Measurements from ENCODE around the gene SERPINA12. TPM values are rescaled to one million over a fixed set of nuclear protein-coding genes. Genes with fewer than 3 reads are reported as not detected.
A peak's percentile ranks its signal among the peaks of the same experiment; 100 is the strongest.

Gene SERPINA12
- polyA plus RNA-seq, 2 of the 4 experiments (the other 2 are of a cell fraction): not detected

DNA sequence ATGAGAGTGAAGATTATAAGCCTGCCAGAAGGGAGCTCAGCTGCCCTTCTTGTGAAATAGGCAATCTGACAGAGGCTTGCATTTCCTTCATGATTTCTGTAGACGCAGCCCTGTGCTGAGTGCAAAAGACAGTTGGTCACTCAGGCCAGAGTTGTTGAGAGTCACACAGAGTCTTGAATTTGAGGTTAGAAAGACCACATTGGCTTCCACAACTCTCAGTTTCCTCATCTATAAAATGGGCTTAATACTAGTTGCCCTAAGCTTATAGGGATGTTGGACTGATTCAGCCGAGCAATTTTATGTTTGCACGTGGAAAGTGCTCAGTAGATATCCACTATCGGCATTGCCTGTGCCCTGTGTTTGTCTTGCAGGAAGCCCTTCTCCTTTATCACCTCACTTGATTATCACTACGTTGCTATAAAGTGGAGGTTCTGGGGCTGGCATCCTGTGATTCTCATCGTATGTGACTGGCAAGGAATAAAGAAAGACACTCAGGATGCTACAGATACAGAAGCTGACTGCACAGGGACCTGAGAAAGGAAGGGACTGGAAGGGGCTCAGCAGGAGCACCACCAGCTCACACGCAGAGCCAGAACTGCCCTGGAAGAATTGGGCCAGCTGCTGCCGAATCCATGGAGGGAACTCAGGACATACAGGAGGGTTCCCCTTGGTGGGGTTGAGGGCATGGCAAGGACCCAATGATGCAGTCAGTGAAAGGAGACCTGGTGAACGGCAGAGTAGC lies 32.1 kb upstream of the SERPINA12 start:
- 75% methylated on average over 9 of the region's 9 CpGs for WGBS (ENCODE audit: missing lambda C conversion rate)
- ChIA-PET CTCF (interaction anchor here (0.7 to 4.2 kb wide), 5 partner anchors 8 to 283 kb away, joined by 3 to 24 read pairs (median 3); no protein-coding TSS in a partner anchor), POLR2A (no interaction called here)
- Histone ChIP-seq H3K27ac (no peak overlapping the region), H3K4me2 (no peak overlapping the region), H3K4me3 (no peak overlapping the region), H3K9me3 (peaks cover 3% of the 10 kb centered on the region; the same call in 1 of the 3 replicates), H3K4me1 (no peaks in the 10 kb centered on the region; the same call in 2 of the 3 replicates)
- FAIRE-seq (no peak), DNase-seq (ENCODE audit: low read depth in 1 of 2, low spot score in 1 of 2) (no peak), ATAC-seq (no peak)
- TF ChIP-seq NR3C1 (IDR thresholded peaks at IDR 0.05) (no peak), ZC3H11A (IDR thresholded peaks at IDR 0.05) (no peak), MAX (IDR thresholded peaks at IDR 0.05) (no peak), FOXS1 (CRISPR knock-in tag; IDR thresholded peaks at IDR 0.05) (no peak), CHD4 (IDR thresholded peaks at IDR 0.05; ENCODE audit: borderline replicate concordance) (no peak), GATA3 (IDR thresholded peaks at IDR 0.05; ENCODE audit: borderline replicate concordance) (no peak), HES2 (IDR thresholded peaks at IDR 0.05) (no peak), RCOR1 (IDR thresholded peaks at IDR 0.05; ENCODE audit: low read depth, low read length) (no peak)

GRCh38 chr14:94540031-94540794 lies 30.9 kb upstream of the SERPINA12 start:
- FAIRE-seq (no peak), ATAC-seq (peak in 1 of 2 experiments; percentile 52; a peak in 2 of 6 replicates), DNase-seq (ENCODE audit: low read depth in 1 of 2, low spot score in 1 of 2) (peak in 1 of 2 experiments; percentile 27)
- POLR2A ChIA-PET: interaction anchor here (1.1 kb wide), 1 partner anchor 9 kb away, joined by 3 read pairs; no protein-coding TSS in a partner anchor
- Histone ChIP-seq H3K9me3 (peaks cover 4% of the 10 kb centered on the region; the same call in 1 of the 3 replicates), H3K4me1 (no peaks in the 10 kb centered on the region; the same call in 2 of the 3 replicates), H3K4me2 (peak overlapping the region; percentile 10; the same call in 1 of the 3 replicates), H3K4me3 (no peak overlapping the region), H3K27ac (no peak overlapping the region)
- CTCF ChIA-PET: interaction anchor here (1.0 to 4.2 kb wide), 8 partner anchors 9 to 403 kb away, joined by 3 to 24 read pairs (median 4); no protein-coding TSS in a partner anchor
- TF ChIP-seq FOSB (CRISPR knock-in tag; IDR thresholded peaks at IDR 0.05) (no peak), RAD21 (conservative IDR thresholded peaks at IDR 0.05 in 1 of 2, IDR thresholded peaks at IDR 0.05 in 1 of 2) (0 out of 5 replicates have a peak, but pooled peaks of 1 of the 2 experiments have one; percentile 14)
- WGBS (ENCODE audit: missing lambda C conversion rate): 66% methylated on average over 13 of the region's 13 CpGs

DNA sequence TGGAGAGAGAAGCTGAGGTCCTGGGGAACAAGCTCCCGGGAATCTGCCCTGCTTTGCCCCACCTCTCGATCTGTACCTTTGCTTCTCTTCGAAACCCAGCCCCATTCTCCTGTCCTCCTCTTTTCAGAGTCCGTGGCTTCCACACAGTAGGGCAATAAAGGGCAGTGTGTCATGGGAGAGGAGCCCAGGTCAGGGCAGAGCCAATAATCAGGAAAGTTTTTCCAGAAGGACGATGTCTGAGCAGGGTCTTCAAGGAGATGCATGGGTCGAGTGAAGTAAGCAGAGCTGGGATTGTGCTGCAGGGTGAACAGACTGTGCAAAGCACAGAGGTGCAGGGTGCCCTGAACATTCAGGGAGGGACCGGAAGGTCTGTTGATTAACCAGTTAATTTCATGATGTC lies 29.9 kb upstream of the SERPINA12 start:
- ChIA-PET CTCF (interaction anchor here (0.9 to 4.2 kb wide), 7 partner anchors 10 to 402 kb away, joined by 3 to 24 read pairs (median 5); no protein-coding TSS in a partner anchor), POLR2A (no interaction called here)
- Histone ChIP-seq H3K4me1 (no peaks in the 10 kb centered on the region; the same call in 2 of the 3 replicates), H3K27ac (no peak overlapping the region), H3K4me3 (no peak overlapping the region), H3K9me3 (peaks cover 4% of the 10 kb centered on the region; the same call in 1 of the 3 replicates), H3K4me2 (no peak overlapping the region)
- DNase-seq (ENCODE audit: low read depth in 1 of 2, low spot score in 1 of 2) (no peak), ATAC-seq (no peak), FAIRE-seq (no peak)
- WGBS (ENCODE audit: missing lambda C conversion rate): 24% methylated on average over 7 of the region's 7 CpGs
- TF ChIP-seq CHD4 (IDR thresholded peaks at IDR 0.05; ENCODE audit: borderline replicate concordance) (no peak), ATOH8 (CRISPR knock-in tag; IDR thresholded peaks at IDR 0.05; ENCODE audit: low read depth) (no peak), SMC3 (IDR thresholded peaks at IDR 0.05) (no peak), USF2 (IDR thresholded peaks at IDR 0.05) (no peak), ZSCAN20 (CRISPR knock-in tag; IDR thresholded peaks at IDR 0.05) (no peak), CHD2 (IDR thresholded peaks at IDR 0.05; ENCODE audit: low read length, partially characterized antibody) (no peak), RCOR1 (IDR thresholded peaks at IDR 0.05; ENCODE audit: low read depth, low read length) (no peak), HES2 (IDR thresholded peaks at IDR 0.05) (no peak), NPAS2 (CRISPR knock-in tag; IDR thresholded peaks at IDR 0.05; ENCODE audit: borderline replicate concordance) (no peak), ZNF302 (CRISPR knock-in tag; IDR thresholded peaks at IDR 0.05) (no peak), NFE2L2 (conservative IDR thresholded peaks at IDR 0.05; ENCODE audit: low read length) (no peak), MAFK (IDR thresholded peaks at IDR 0.05; ENCODE audit: partially characterized antibody) (no peak), SREBF2 (IDR thresholded peaks at IDR 0.05) (no peak), CBX2 (IDR thresholded peaks at IDR 0.05; ENCODE audit: borderline replicate concordance, low read depth) (no peak), RNF2 (IDR thresholded peaks at IDR 0.05; ENCODE audit: borderline replicate concordance, low read depth) (no peak), ESRRA (IDR thresholded peaks at IDR 0.05; ENCODE audit: borderline replicate concordance, low read length) (no peak), PHF8 (IDR thresholded peaks at IDR 0.05; ENCODE audit: borderline replicate concordance, low read depth) (no peak)
- TF ChIP-seq, protein P1, sequence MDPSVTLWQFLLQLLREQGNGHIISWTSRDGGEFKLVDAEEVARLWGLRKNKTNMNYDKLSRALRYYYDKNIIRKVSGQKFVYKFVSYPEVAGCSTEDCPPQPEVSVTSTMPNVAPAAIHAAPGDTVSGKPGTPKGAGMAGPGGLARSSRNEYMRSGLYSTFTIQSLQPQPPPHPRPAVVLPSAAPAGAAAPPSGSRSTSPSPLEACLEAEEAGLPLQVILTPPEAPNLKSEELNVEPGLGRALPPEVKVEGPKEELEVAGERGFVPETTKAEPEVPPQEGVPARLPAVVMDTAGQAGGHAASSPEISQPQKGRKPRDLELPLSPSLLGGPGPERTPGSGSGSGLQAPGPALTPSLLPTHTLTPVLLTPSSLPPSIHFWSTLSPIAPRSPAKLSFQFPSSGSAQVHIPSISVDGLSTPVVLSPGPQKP (IDR thresholded peaks at IDR 0.05; ENCODE audit: low read depth, low read length): no peak
